Endothelial cell of umbilical vein (primary cell): ENCODE results near the gene MIB1. TPM values are rescaled to one million over a fixed set of nuclear protein-coding genes. Genes with fewer than 3 reads are reported as not detected.

Experiments used
- BruUV-seq: library from RNA; stranded (reverse); fragments of 400-500 nt; replicated peaks from 2 replicates; lab custom pipeline; 2021; lab: Mats Ljungman, UMichigan
- CTCF ChIA-PET: fragments of 300-600, 350-600 bp; sonication (Branson Sonifier 250); formaldehyde crosslinking; loops from one replicate; lab custom pipeline; 2021; ENCODE audit warnings: antibody characterized with exemption, inconsistent platforms; lab: Charles Lee
- POLR2A ChIA-PET: fragments of 300-600, 350-600 bp; sonication (Branson Sonifier 250); formaldehyde crosslinking; loops from one replicate; lab custom pipeline; 2021; ENCODE audit warnings: antibody characterized with exemption, inconsistent platforms; lab: Charles Lee
- DNase-seq: peaks from one replicate; pipeline ENCODE4 v3.0.0-alpha.2; 2011; ENCODE audit warnings: low read depth, low spot score
- FAIRE-seq: peaks from 2 replicates; lab custom pipeline; 2011; peaks lifted over from hg19 to GRCh38; lab: Jason Lieb, UNC
- H2AFZ ChIP-seq: 2 replicates; pipeline ENCODE4 v1.6.0; 2012; ENCODE audit warnings: low read depth, low read length, control low read depth, inconsistent platforms
- H3K27ac ChIP-seq: 2 replicates; pipeline ENCODE4 v1.5.1; 2011; ENCODE audit warnings: low read depth, mild to moderate bottlenecking, control low read depth, low read length, moderate library complexity; ENCODE audit not compliant: insufficient read depth
- H3K27me3 ChIP-seq, 2 experiments: 2 replicates each; pipeline versions ENCODE4 v1.6.0 to v1.6.1; 2011; ENCODE audit warnings: low read length in 2 of 2, mixed read lengths in 1 of 2; ENCODE audit not compliant: control insufficient read depth in 2 of 2, insufficient read depth in 2 of 2
- H3K36me3 ChIP-seq, 2 experiments: 2 replicates in 1 of 2; 3 replicates in 1 of 2; pipeline ENCODE4 v1.5.1; 2011; ENCODE audit warnings: low read length in 2 of 2, mild to moderate bottlenecking in 1 of 2, moderate library complexity in 1 of 2; ENCODE audit not compliant: control insufficient read depth in 2 of 2, insufficient read depth in 2 of 2; ENCODE audit errors: extremely low read depth in 1 of 2
- H3K4me1 ChIP-seq: 3 replicates; pipeline ENCODE4 v1.5.1; 2011; ENCODE audit warnings: mild to moderate bottlenecking, low read length; ENCODE audit not compliant: control insufficient read depth, insufficient read depth; ENCODE audit errors: extremely low read depth
- H3K4me2 ChIP-seq: 2 replicates; pipeline ENCODE4 v1.6.1; 2011; ENCODE audit warnings: low read length, control low read depth, mixed read lengths; ENCODE audit not compliant: insufficient read depth
- H3K4me3 ChIP-seq, 3 experiments: fragments of 200-600 bp in 1 of 3; sonication (generic), shearing (Covaris generic) in 1 of 3; replicated peaks in 1 of 3; 2 replicates each; pipeline ENCODE4 v1.5.1; 2011 to 2016; ENCODE audit warnings: control low read depth in 3 of 3, low read length in 3 of 3, mild to moderate bottlenecking in 2 of 3, inconsistent platforms in 1 of 3, low read depth in 1 of 3, moderate library complexity in 1 of 3; ENCODE audit not compliant: insufficient read depth in 1 of 3
- H3K79me2 ChIP-seq: 2 replicates; pipeline ENCODE4 v1.6.0; 2012; ENCODE audit warnings: low read length, inconsistent platforms; ENCODE audit not compliant: control insufficient read depth, insufficient read depth
- H3K9ac ChIP-seq: replicated peaks from 2 replicates; pipeline ENCODE3; 2011; ENCODE audit warnings: low read length, control low read depth; ENCODE audit not compliant: insufficient read depth; ENCODE audit errors: extremely low read depth
- H3K9me1 ChIP-seq: replicated peaks from 3 replicates; pipeline ENCODE4 v1.6.0; 2011; ENCODE audit warnings: mild to moderate bottlenecking, low read length; ENCODE audit not compliant: control insufficient read depth, insufficient read depth; ENCODE audit errors: extremely low read depth
- H3K9me3 ChIP-seq: replicated peaks from 2 replicates; pipeline ENCODE4 v1.5.1; 2012; ENCODE audit warnings: low read length, inconsistent platforms; ENCODE audit not compliant: control insufficient read depth, insufficient read depth
- H4K20me1 ChIP-seq: replicated peaks from 2 replicates; pipeline ENCODE3; 2011; ENCODE audit warnings: mild to moderate bottlenecking, low read length; ENCODE audit not compliant: control insufficient read depth, insufficient read depth; ENCODE audit errors: extremely low read depth
- EZH2 ChIP-seq: IDR thresholded peaks from 2 replicates; pipeline ENCODE4 v1.6.1; 2012; ENCODE audit warnings: borderline replicate concordance, low read depth, mild to moderate bottlenecking, moderate library complexity, low read length, inconsistent platforms; ENCODE audit not compliant: severe bottlenecking
- FOS ChIP-seq: IDR thresholded peaks from 2 replicates; pipeline ENCODE4 v1.6.1; 2011; ENCODE audit warnings: mild to moderate bottlenecking, low read length, moderate library complexity, borderline replicate concordance; ENCODE audit not compliant: insufficient read depth
- POLR2AphosphoS5 ChIP-seq: IDR thresholded peaks from 2 replicates; pipeline ENCODE4 v1.6.1; 2012; ENCODE audit warnings: low read depth, mild to moderate bottlenecking, control low read depth, low read length, moderate library complexity; ENCODE audit not compliant: insufficient read depth
- dilution Hi-C: fragments of 300-500 bp; cut with MboI; formaldehyde crosslinking; loops from one replicate; pipeline ENCODE4 v1.15.0; 2019; ENCODE audit warnings: low sequenced_read_pairs; ENCODE audit not compliant: extremely low pct_ligation_motif_present
- intact Hi-C: fragments of 100-400 bp; cut with micrococcal nuclease; formaldehyde crosslinking; loops from one replicate; pipeline ENCODE4 v1.10.0; 2022
- polyA plus RNA-seq, 4 experiments: library from polyadenylated mRNA; depleted of rRNA in 3 of 4; stranded (reverse) in 3 of 4; unstranded in 1 of 4; fragments of >200 nt; gene quantifications; 2 replicates each; pipeline versions ENCODE4 v1.2.1 to v1.2.3, GENCODE V29; 2011 to 2012; ENCODE audit warnings: missing spikeins in 1 of 4
- total RNA-seq: library from RNA; stranded (reverse); gene quantifications from 2 replicates; pipeline ENCODE4 v1.2.3, GENCODE V29; 2021
- TF ChIP-seq, protein P1 (sequence below), 2 donors: IDR thresholded peaks; 1 replicate in 1 of 2; 2 replicates in 1 of 2; pipeline ENCODE4 v1.5.1; 2011; ENCODE audit warnings: low read length in 2 of 2, mild to moderate bottlenecking in 2 of 2, moderate library complexity in 2 of 2, control low read depth in 1 of 2, inconsistent platforms in 1 of 2, low read depth in 1 of 2; ENCODE audit not compliant: insufficient read depth in 1 of 2; ENCODE audit errors: extremely low read depth in 1 of 2

Gene MIB1
- total and polyA plus RNA-seq, 2 donors (not counting 3 experiments of a cell fraction or from before 2014, with no cell fraction given) = 6.3 to 37.5 TPM

DNA sequence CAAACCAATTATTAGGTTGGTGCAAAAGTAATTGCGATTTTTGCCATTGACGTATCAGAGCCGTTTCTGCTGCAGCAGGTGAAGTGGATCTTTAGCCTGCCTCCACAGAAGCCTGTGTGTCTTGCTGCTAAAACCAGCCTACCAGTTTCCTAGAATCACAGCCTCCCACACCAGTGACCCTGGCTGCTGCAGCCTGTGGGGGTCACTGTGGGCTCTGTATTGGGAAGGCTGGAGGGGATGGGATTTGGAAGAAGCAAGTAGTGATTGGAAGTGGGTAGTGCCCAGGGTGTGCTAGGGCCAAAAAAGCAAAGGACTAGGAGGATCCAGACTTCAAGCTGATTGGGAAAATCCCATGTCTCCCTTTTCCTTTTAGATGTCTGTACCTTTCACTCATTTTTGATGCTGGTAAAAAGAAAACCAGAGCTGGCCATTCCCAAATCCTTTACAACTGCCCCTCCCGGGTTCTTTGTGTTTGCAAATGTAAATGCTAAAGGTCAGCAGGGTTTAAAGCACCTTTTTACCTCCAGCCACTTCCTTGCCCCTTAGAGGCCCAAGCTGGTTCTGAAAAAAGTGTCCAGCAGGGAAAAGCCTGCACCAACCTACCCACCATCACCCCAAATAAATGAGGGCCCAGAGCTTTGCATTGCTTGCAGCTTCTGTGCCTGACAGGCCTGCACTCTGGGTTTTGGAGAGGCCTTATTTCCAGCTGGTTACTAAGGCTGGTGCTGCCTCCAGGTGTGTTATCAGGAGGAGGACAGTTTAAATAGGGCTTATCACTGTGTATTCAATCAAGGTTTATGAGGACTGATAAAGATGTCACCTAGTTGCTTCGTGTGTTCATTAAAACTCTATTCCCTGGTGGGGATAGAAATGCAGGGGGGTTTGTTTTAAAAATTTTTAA, 172.0 kb downstream of the MIB1 start:
- dilution Hi-C loops = no loop called here
- Histone ChIP-seq H3K4me1 (no peaks in the 10 kb centered on the region), H3K9me3 (no peaks in the 10 kb centered on the region), H4K20me1 (no peaks in the 10 kb centered on the region), H3K79me2 (no peaks in the 10 kb centered on the region), H3K4me3 (no peak overlapping the region), H3K27ac (no peak overlapping the region), H3K9me1 (no peaks in the 10 kb centered on the region), H3K9ac (no peak overlapping the region), H3K27me3 (peaks cover 4% of the 10 kb centered on the region in 2 experiments), H3K36me3 (no peaks in the 10 kb centered on the region), H3K4me2 (no peak overlapping the region), H2AFZ (no peak overlapping the region)
- DNase-seq (no peak), FAIRE-seq (no peak)
- intact Hi-C loops = no loop called here
- ChIA-PET POLR2A (no interaction called here), CTCF (interaction anchor here (1.6 to 10.2 kb wide), 2 partner anchors 45 to 650 kb away, joined by 3 to 148 read pairs; no protein-coding TSS in a partner anchor)
- TF ChIP-seq FOS (no peak), POLR2AphosphoS5 (no peak), EZH2 (no peak)
- TF ChIP-seq, protein P1, sequence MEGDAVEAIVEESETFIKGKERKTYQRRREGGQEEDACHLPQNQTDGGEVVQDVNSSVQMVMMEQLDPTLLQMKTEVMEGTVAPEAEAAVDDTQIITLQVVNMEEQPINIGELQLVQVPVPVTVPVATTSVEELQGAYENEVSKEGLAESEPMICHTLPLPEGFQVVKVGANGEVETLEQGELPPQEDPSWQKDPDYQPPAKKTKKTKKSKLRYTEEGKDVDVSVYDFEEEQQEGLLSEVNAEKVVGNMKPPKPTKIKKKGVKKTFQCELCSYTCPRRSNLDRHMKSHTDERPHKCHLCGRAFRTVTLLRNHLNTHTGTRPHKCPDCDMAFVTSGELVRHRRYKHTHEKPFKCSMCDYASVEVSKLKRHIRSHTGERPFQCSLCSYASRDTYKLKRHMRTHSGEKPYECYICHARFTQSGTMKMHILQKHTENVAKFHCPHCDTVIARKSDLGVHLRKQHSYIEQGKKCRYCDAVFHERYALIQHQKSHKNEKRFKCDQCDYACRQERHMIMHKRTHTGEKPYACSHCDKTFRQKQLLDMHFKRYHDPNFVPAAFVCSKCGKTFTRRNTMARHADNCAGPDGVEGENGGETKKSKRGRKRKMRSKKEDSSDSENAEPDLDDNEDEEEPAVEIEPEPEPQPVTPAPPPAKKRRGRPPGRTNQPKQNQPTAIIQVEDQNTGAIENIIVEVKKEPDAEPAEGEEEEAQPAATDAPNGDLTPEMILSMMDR (IDR thresholded peaks at IDR 0.05; ENCODE audit: extremely low read depth in 1 of 2, insufficient read depth in 1 of 2, low read depth in 1 of 2, low read length in 2 of 2) = peak; percentile 4 to 10
- no TSS peak for BruUV-seq
